Rectal smooth muscle tissue (tissue), 1 donor: Measurements from ENCODE around the gene IPMK.

Experiments
- H3K27ac ChIP-seq: one replicate; pipeline ENCODE4 v1.7.0; 2013; ENCODE audit warnings: low read depth, low read length, inconsistent platforms
- H3K27me3 ChIP-seq: one replicate; pipeline ENCODE4 v1.7.0; 2013; ENCODE audit warnings: low read length; ENCODE audit not compliant: control insufficient read depth, insufficient read depth
- H3K36me3 ChIP-seq: one replicate; pipeline ENCODE4 v1.7.0; 2013; ENCODE audit warnings: low read length; ENCODE audit not compliant: control insufficient read depth, insufficient read depth
- H3K4me1 ChIP-seq: one replicate; pipeline ENCODE4 v1.7.0; 2013; ENCODE audit warnings: low read length; ENCODE audit not compliant: control insufficient read depth, insufficient read depth
- H3K4me3 ChIP-seq: one replicate; pipeline ENCODE4 v1.7.0; 2013; ENCODE audit warnings: low read length
- H3K9ac ChIP-seq: one replicate; pipeline ENCODE4 v1.7.0; 2013; ENCODE audit warnings: low read length

The IPMK gene

DNA sequence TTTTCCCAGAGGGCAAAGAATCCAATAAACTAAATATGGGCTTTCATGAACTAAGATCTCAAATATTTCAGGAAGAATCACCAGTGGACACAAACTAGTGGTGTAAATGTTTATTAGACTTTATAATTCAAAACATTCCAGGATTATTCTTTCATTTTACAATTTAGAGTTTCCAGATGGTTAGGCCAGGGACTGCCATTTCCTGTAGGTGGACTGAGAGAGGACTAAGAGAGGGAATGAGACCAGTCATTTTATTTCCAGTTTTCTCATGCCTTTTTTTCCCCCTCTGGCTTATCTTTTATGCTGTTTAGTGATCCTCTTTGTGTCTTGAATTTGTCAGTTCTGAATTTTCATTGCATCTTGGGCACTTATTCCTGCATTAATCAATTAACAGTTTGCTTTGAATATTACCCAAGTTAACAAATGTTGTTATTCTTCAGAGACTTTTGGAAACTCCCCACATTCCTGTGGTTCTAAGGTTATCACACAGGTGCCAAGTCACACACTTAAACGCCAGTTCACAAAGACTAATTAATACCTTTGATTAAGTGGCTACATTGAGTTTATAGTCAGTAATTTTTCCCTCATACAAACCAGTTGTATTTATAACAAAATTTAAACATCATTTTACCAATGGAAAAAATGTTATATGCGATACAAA is 13.5 kb upstream of the IPMK start:
- H3K27ac ChIP-seq = no peak overlapping the region
- H3K27me3 ChIP-seq = no peaks in the 10 kb centered on the region
- H3K4me3 ChIP-seq = no peak overlapping the region
- H3K36me3 ChIP-seq = peaks cover 3% of the 10 kb centered on the region
- H3K9ac ChIP-seq = no peak overlapping the region
- peaks cover 4% of the 10 kb centered on the region for H3K4me1 ChIP-seq

DNA sequence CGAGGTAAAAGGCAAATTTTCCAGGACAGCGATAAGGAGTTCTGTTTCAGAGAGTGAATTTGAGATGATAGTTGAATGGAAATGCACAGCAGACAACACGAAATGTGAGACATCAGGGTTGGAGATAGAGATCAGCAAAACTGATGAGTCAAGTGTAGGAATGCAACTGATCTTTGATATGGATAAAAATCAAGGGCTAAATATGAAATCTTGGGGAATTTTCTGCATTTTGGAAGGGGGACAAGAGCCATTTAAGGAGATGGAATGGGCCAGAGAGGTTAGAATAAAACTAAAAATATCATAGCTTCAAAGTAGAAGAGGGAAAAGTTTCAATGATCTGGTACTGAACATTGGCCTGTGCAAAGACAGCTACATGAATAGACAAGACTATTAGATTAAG is 12.8 kb upstream of the IPMK start:
- Histone ChIP-seq H3K27me3 (no peaks in the 10 kb centered on the region), H3K36me3 (peaks cover 3% of the 10 kb centered on the region), H3K4me1 (peaks cover 7% of the 10 kb centered on the region), H3K9ac (no peak overlapping the region), H3K27ac (no peak overlapping the region), H3K4me3 (no peak overlapping the region)

DNA sequence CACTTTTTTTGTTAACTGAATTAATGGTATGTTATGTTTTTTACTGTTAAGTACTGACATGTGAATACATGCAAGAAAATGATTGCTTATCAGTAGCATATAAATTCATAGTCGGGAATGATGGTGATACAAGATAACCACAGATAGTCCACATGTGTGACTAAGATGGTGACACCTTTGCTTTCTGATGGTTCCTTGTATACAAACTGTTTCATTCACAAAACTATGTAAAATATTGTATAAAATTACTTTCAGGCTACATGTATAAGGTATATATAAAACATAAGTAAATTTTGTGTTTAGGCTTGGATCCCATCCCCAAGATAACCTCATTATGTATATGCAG is 11.2 kb upstream of the IPMK start:
- H3K27me3 ChIP-seq = no peaks in the 10 kb centered on the region
- H3K36me3 ChIP-seq = peaks cover 3% of the 10 kb centered on the region
- no peak overlapping the region for H3K4me3 ChIP-seq
- peaks cover 4% of the 10 kb centered on the region for H3K4me1 ChIP-seq
- no peak overlapping the region for H3K27ac ChIP-seq
- H3K9ac ChIP-seq = no peak overlapping the region

DNA sequence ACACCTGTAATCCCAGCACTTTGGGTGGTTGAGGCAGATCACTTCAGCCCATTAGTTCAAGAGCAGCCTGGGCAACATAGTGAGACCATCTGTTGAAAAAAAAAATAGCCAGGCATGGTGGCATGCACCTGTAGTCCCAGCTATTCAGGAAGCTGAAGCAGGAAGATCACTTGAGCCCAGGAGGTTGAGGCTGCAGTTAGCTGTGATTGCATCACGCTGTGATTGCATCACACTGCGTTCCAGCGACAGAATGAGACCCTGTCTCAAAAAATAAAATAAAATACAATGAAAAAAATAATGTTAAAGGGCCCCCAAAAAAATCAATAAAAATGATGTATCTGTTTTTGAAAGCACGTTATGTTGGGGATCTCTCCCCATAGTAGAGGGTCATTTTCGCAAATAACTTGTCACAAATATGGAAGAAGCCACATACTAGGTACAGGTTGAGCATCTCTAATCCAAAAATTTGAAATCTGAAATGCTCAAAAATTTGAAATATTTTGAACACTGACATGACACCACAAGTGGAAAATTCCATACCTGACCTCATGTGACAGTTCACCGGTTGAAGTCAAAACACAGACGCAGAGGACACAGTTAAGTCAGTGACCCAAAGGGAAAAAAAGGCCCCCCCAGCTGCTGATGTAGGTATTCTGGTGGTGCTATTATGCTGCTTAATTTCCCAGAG is 10.7 kb upstream of the IPMK start:
- Histone ChIP-seq H3K27me3 (no peaks in the 10 kb centered on the region), H3K9ac (no peak overlapping the region), H3K4me3 (no peak overlapping the region), H3K4me1 (peaks cover 4% of the 10 kb centered on the region), H3K27ac (no peak overlapping the region), H3K36me3 (peaks cover 3% of the 10 kb centered on the region)

DNA sequence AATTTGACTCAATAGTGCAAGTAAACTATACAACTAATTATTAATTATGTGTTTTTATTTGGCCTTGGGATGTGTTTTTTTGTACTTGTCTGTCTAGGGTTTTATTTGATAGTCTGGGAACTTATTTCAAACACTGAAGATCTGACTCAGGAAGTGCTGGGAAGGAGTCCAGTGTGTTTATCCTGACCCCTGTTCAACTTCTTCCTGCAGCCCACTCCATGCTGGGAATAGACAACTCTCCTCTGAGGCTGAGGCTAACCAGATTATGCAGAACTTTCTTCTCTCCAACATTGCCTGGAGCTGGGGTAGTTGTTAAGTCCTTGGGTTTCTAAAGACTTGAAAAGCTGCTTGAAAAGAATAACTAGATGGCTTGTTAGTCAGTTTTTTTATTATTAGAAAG is 8.2 kb upstream of the IPMK start:
- Histone ChIP-seq H3K4me3 (no peak overlapping the region), H3K36me3 (peaks cover 3% of the 10 kb centered on the region), H3K4me1 (peaks cover 4% of the 10 kb centered on the region), H3K9ac (no peak overlapping the region), H3K27me3 (no peaks in the 10 kb centered on the region), H3K27ac (no peak overlapping the region)

DNA sequence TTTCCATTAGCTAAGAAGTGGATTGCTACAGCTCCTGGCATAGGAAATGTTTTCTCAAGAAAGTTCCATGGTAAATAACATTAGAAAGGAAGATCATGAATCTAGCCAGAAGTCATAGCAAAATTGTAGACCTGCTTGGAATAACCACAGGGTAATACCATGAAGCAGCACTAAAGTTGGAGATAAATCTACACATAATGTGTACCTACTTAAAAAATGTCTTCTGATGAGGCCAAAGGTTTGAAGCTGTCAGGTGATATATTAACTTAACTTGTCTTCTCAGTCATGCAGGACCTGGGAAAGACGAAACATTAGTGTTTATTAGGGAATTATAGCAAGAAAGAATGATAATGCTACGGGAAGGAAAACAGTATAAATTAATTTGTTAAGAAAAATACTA is 7.6 kb upstream of the IPMK start:
- Histone ChIP-seq H3K27me3 (no peaks in the 10 kb centered on the region), H3K27ac (no peak overlapping the region), H3K4me1 (peaks cover 4% of the 10 kb centered on the region), H3K36me3 (peaks cover 3% of the 10 kb centered on the region), H3K4me3 (no peak overlapping the region), H3K9ac (no peak overlapping the region)

DNA sequence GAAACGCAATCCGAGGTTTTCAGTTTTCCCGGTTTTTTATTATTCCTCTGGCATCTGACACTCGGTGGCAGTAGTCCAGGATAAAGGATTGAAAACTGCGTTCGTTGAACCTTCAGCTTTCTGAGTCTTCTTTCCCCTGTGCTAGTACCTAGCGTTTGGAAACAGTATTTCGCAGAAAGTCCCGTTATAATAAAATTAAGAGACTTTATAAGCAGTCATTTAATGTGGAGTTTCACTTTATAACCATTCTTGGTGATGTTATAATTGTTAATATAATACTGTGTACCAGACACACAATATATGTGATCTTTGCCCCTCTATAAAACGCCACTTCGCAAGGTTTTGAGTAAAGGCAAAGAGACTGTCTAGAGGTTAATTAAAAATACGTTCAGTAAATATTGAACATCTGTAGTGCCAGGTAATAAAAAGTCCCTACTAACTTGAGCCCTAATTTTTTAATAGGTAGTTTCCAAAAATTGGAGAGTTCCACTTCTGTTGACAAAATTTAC is 2.1 kb upstream of the IPMK start:
- no peaks in the 10 kb centered on the region for H3K36me3 ChIP-seq
- H3K9ac ChIP-seq = peak overlapping the region; percentile 79
- peak overlapping the region; percentile 89 for H3K4me3 ChIP-seq
- H3K27ac ChIP-seq = peak overlapping the region; percentile 82
- no peaks in the 10 kb centered on the region for H3K27me3 ChIP-seq
- no peaks in the 10 kb centered on the region for H3K4me1 ChIP-seq

DNA sequence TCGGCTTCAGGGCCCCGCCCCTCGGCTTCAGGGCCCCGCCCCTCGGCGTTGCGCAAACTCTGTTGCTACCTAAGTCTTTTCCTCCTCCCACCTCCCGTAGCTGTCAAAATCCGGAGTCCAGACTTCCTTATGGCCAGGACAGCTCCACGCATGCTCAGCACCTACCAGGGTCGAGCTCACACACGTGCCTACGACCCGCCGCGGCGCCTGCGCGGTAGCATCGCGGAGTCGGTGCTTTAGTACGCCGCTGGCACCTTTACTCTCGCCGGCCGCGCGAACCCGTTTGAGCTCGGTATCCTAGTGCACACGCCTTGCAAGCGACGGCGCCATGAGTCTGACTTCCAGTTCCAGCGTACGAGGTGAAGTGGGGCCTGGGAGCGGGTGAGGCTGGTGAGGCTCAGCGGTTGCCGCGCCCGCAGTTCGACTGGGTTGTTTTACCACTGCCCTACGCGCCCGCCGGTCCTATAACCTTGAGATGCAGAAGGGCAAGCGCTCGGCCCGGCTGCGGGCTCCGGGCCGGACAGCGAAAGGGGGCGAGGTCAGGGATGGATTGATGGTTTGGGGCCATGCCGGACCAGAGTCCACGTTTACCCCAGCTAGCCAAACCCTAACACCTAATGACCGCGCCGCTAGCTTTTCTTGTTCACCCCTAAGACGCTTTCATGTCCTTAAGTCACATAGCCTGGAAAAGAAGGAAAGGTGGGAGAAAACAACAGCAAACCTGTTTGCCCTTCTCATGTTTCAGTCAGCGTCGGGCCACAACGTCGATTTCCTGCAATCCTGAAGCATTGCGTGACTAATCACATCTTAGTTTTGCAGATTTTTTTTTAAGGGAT is 1.5 kb upstream of the IPMK start, which contains the start of gene CISD1:
TSS of gene CISD1 (plus strand) at position 217 of the 836 bp plus-strand sequence. CDS start at position 329, 112 bp downstream.
- Histone ChIP-seq H3K36me3 (no peaks in the 10 kb centered on the region), H3K27ac (peak within 1 kb of the TSS; percentile 82), H3K4me3 (peak within 1 kb of the TSS; percentile 89), H3K9ac (peak within 1 kb of the TSS; percentile 79), H3K4me1 (no peaks in the 10 kb centered on the region), H3K27me3 (no peaks in the 10 kb centered on the region)

DNA sequence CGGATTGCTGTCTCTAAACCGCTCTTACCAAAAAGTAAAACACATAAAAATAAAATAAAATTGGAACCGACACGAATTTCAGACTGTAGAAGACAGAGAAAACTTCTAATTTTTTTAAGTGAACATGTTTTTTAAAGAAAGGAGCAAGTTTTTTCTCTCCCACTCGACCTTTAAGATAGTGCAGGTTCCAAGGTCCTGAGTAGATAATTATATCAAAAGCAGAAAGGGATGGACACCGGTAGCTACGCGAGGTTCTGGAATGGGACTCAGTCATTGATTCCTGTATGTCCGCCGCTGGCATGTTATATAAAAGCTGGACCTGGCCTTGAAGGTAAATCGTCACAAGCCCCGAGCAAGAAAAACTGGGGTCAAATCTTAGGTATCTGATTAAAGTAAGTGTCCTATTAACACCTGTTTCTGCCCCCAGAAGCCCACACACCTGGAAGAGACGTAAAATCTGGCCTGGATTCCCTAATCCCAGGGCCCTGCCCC is 806 bp upstream of the IPMK start:
- peak overlapping the region; percentile 43 for H3K9ac ChIP-seq

DNA sequence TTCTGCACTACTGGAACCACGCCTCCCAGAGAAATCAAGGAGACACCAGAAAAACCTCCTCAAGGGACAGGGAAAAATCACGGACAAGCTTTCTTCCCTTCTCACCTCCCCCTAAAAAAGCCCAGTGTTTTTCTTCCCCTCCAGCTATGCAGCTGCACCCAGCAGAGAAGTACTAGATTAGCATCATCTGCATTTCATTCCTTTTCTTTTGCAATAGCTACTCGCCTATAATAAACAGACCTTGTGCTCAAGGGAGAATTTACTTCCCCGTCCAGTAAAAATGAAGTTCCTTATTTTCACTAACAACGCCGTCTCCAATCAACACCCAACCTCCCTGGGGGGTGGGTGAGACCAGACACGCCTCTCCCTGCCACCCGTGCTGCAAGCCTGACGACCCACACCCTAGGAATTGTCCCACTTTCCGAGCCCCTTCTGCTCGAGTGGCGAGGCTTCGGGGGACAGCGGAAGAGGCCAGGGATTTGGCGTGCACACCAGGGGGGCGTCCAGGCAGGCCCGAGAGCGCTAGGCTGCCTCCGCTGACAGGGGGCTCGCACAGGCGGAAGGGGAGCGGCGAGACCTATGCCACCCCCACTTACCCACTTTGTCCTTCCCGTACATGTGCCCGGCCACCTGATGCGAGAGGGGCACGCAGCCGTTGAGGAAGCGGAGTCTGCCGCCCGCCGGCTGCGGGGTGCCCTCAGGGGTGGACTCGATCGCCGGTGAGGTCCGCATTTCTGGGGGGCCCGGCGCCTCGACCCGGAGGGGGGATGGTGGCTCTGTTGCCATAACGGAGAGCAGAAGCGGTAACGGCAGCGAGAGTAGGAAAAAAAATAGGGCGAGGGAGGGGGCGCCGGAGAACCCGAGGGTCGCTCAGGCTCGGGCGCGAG is 625 bp downstream of the IPMK start:
- no peaks in the 10 kb centered on the region for H3K36me3 ChIP-seq
- H3K27ac ChIP-seq = peak overlapping the region; percentile 82
- H3K4me1 ChIP-seq = no peaks in the 10 kb centered on the region
- H3K4me3 ChIP-seq = peak overlapping the region; percentile 94
- H3K9ac ChIP-seq = peak overlapping the region; percentile 78
- no peaks in the 10 kb centered on the region for H3K27me3 ChIP-seq

More for the DNA sequence above, 806 bp upstream of the IPMK start:
- H3K4me3 ChIP-seq = peak overlapping the region; percentile 88
- peak overlapping the region; percentile 82 for H3K27ac ChIP-seq
- no peaks in the 10 kb centered on the region for H3K4me1 ChIP-seq
- no peaks in the 10 kb centered on the region for H3K36me3 ChIP-seq
- H3K27me3 ChIP-seq = no peaks in the 10 kb centered on the region

DNA sequence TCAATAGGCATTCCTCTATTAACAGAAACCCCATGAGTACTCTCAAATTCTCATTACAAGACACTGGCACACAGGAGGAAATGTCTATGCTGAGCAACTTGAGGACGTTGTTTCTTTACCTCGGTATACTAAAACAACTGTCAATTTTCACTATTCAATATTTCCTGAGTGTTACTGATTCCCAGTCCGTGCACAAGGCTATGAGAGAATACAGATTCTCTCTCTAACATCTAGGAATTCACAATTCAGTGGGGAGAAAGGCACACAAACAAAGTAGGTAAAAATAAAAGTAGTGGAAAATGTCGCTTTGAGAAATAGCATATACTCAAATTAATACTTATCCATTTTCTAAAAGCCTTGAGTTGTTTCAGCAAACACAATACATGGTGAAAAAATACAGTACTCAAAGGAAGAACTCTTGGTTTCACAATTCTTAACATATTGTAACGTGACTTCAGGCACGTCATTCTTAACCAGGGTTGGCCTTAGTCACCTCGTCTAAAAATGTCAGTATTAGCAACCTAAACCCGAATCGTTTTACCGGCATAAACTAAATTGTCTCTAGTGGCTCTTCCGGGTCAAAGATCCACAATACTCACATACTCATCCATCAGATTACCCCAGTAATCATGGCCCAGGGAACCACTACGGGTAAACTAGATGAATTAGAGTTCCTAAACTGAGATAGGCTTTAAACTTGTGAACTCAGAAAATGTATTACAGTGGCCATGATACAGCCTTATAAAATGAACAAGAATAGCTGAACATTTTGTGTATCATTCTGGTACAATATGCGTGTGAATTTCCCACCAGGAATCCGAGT is 1.5 kb downstream of the IPMK start:
- no peaks in the 10 kb centered on the region for H3K4me1 ChIP-seq
- H3K27me3 ChIP-seq = no peaks in the 10 kb centered on the region
- H3K4me3 ChIP-seq = peak overlapping the region; percentile 94
- peak overlapping the region; percentile 82 for H3K27ac ChIP-seq
- H3K36me3 ChIP-seq = no peaks in the 10 kb centered on the region
- peak overlapping the region; percentile 53 for H3K9ac ChIP-seq
